Hippocampal formation (tissue), 2 donors: Measurements from ENCODE around the gene C1QTNF9B.

Source experiments
- DNase-seq, 2 donors: peaks; one replicate each; lab custom pipeline; 2025; lab: John Stamatoyannopoulos, UW

The C1QTNF9B gene

DNA sequence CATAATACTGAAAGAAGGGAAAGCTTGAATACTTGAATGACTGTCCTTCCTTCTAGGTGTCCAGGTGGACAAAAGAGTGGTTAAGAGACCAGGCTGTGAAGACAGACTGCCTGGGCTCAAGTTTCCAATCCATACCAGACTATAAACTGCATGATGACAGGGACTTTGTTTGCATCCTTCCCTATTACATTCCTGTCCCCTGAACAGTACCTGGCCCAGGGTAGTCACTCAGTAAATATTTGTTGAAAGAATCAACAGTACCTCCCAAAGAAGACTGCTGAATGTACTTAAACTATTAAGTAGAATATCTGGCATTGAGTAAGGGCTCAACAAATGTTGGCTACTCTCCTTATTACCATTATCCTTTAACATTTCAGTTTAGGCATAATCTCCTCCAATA is 37.8 kb downstream of the C1QTNF9B start:
- no peak for DNase-seq

DNA sequence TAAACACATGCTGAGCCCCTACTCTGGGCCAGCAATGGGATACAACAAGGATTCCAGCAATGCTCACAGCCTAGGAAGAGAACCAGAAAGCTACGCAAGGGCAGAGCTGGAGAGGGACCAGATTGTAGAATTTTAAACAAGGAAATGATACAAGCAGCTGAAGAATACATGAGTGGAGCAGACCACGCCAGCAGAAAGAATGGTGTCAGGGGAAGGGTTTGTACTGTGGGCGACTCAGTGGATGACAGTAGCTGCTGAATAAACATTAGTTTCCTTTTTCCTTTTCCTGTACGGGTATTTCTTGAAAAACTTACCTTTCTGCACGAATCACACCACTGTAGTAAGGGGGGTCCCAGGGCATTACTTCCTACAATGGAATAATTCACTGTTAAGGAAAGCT is 38.8 kb downstream of the C1QTNF9B start:
- no peak for DNase-seq

GRCh38 chr13:23856008-23856750 is 41.1 kb downstream of the C1QTNF9B start:
- DNase-seq = peak; percentile 21 to 48

DNA sequence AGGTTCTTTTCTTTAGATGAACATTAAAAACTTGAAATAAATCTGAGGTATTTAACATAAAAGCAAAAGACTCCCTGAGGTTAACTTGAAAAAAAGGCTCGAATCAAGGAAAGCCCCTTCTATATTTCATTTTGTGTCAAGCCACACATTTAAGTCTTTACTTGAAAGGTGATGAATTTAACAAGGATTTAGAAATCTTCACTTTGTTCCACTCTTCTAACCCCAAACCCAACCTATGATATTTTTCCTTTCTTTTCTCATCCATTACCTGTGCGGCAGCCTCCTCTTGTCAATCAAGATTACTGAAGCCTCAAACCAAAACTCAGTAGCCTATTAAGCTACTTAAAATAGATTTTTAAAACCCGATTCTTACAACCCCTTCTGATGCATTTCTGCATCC is 41.9 kb downstream of the C1QTNF9B start:
- no peak for DNase-seq

GRCh38 chr13:23852351-23852750 is 45.0 kb downstream of the C1QTNF9B start:
- no peak for DNase-seq

DNA sequence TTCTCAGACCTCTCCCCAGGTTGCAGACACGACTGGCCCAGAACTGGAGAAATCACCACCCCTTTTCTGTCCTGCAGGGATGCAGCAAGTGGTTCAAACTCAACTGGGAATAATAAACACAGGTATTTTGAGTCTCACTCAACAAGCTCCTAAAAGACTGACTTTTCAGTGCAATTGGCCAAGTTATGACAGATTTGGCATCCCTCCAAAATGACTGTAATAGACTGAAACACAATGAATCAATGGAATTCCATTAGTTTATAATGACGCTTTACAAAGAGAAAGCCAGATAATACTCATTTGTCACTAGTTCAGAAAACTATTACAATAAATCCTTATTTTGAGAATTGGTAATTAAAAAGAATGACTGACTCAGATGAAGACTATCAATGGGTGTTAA is 46.2 kb downstream of the C1QTNF9B start:
- no peak for DNase-seq

GRCh38 chr13:23850134-23850533 is 47.2 kb downstream of the C1QTNF9B start:
- DNase-seq = no peak

GRCh38 chr13:23849670-23850069 is 47.6 kb downstream of the C1QTNF9B start:
- DNase-seq = no peak

DNA sequence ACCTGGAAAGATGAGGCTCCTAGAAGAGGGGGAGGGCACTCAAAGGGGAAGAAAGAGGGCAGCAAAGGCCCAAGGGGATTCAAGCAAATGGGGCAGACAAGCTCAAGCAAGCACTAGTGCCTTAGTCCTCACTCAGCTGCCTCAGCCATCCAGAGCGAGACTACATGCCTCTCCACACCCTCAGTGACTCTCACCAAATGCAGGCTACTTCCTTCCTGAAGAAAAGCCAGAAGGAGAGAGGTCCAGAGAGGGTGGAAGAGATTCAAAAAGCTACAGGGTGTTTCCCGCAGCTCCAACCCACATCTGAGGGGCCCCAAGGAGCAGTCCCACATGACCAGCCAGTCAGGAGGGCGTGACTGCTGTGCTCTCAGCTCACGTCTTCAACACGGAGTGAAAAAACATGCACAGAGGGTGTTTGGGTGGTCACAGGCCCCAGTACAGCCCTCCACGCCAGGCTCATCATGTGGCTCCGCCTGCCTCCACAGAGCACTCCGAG is 48.6 kb downstream of the C1QTNF9B start:
- DNase-seq = no peak

- DNase-seq = no peak
Measured at GRCh38 chr13:23848019-23848418, 49.3 kb downstream of the C1QTNF9B start.

- DNase-seq = no peak
Measured at GRCh38 chr13:23847497-23847896, 49.8 kb downstream of the C1QTNF9B start.

DNA sequence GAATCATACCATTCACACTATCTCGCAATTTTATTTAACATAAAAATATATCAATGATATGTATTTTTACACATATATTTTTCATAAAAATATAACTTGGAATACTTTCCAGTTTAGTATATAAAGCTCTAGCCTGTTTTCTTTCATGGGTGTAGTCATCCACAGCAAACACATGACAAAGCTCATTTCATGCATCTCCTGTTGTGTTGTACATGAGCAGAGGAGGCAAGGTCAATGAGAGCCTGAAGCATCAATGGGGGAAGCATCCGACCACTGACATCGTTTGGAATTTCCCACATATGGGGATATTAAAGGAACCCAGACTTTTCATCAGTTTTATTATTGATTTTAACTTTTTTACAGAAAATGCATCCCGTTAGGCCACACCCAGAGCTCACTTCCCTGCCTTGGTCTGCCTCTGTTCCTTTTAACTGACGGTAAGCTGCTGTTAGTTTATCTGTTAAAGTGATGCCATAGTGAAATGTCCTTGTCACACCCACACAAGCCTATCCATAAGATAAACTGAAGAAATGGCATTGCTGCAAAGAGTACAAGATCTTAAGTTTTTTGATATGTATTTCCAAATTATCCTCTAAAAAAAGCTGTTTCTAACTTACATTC is 52.1 kb downstream of the C1QTNF9B start:
- no peak for DNase-seq

- no peak for DNase-seq
Measured at GRCh38 chr13:23844132-23844531, 53.2 kb downstream of the C1QTNF9B start.

DNA sequence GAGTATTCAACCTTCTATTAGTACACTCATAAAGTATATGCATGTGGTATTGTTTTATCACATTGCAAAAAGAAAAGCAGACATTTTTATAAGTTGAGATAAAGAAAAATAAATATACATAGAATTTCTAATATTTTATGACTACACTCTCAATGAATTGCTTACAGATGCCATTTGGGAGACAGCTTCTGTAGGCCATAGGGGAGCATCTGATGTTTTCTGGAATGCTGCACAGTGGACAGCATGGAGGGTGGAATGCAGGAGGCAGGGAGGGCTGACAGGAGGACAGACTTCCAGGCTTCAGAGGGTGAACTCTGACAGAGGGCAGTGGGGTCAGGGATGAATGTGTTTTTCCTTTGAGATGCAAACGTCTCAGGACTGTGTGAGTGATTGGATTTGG is 53.9 kb downstream of the C1QTNF9B start:
- no peak for DNase-seq

GRCh38 chr13:23842406-23842805 is 54.9 kb downstream of the C1QTNF9B start:
- DNase-seq = peak in 1 of 2 donors; percentile 17
